ENCODE results near the gene XPR1.

DNA sequence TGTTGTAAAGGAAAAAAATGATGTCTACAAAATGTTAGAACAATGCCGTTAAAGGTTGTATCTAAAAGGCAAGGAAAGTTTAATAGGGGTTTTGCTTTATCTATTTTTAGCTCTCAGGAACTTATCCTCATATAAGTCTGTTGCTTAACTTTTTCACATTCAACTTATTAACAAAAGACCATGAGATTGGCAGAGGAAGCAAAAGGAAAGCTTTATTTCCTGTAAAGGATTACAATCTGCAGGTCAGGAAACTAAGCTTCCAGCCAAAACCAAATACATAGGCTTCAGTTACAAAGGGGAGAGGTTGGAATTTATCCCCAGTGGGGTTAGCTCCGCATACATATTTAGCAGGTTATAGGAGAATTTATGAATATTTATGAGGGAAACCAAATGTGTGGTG, 222.2 kb downstream of the XPR1 start:
- TF ChIP-seq POLR2A (IDR thresholded peaks at IDR 0.05), result no peak
- TF ChIP-seq, protein P1, sequence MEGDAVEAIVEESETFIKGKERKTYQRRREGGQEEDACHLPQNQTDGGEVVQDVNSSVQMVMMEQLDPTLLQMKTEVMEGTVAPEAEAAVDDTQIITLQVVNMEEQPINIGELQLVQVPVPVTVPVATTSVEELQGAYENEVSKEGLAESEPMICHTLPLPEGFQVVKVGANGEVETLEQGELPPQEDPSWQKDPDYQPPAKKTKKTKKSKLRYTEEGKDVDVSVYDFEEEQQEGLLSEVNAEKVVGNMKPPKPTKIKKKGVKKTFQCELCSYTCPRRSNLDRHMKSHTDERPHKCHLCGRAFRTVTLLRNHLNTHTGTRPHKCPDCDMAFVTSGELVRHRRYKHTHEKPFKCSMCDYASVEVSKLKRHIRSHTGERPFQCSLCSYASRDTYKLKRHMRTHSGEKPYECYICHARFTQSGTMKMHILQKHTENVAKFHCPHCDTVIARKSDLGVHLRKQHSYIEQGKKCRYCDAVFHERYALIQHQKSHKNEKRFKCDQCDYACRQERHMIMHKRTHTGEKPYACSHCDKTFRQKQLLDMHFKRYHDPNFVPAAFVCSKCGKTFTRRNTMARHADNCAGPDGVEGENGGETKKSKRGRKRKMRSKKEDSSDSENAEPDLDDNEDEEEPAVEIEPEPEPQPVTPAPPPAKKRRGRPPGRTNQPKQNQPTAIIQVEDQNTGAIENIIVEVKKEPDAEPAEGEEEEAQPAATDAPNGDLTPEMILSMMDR (IDR thresholded peaks at IDR 0.05), result no peak
